Fibroblast of lung (primary cell): Measurements from ENCODE around the gene KLHL29. TPM values are rescaled to one million over a fixed set of nuclear protein-coding genes. Genes with fewer than 3 reads are reported as not detected.

ENCODE experiments used
- DNase-seq, 2 donors: peaks; one replicate each; pipeline versions ENCODE4 v3.0.0 to v3.0.0-alpha.2; 2010; ENCODE audit warnings: low read depth in 2 of 2
- H2AFZ ChIP-seq: 2 replicates; pipeline ENCODE4 v1.5.1; 2012; ENCODE audit warnings: low read length, control low read depth, inconsistent platforms
- H3K27ac ChIP-seq: 2 replicates; pipeline ENCODE4 v1.5.1; 2011; ENCODE audit warnings: low read length, control low read depth; ENCODE audit not compliant: insufficient read depth
- H3K27me3 ChIP-seq: 2 replicates; pipeline ENCODE4 v1.5.1; 2011; ENCODE audit warnings: mild to moderate bottlenecking, low read length; ENCODE audit not compliant: control insufficient read depth, insufficient read depth
- H3K36me3 ChIP-seq: 2 replicates; pipeline ENCODE4 v1.5.1; 2011; ENCODE audit warnings: low read length; ENCODE audit not compliant: control insufficient read depth, insufficient read depth
- H3K4me1 ChIP-seq: 2 replicates; pipeline ENCODE4 v1.5.1; 2011; ENCODE audit warnings: low read length; ENCODE audit not compliant: control insufficient read depth, insufficient read depth; ENCODE audit errors: extremely low read depth
- H3K4me2 ChIP-seq: 2 replicates; pipeline ENCODE4 v1.5.1; 2011; ENCODE audit warnings: low read length, control low read depth; ENCODE audit not compliant: insufficient read depth; ENCODE audit errors: extremely low read depth
- H3K4me3 ChIP-seq, 4 experiments: fragments of 200-600 bp in 1 of 4; sonication (generic) in 1 of 4; replicated peaks in 1 of 4; 2 replicates each; pipeline ENCODE4 v1.5.1; 2011 to 2016; ENCODE audit warnings: low read length in 4 of 4, low read depth in 3 of 4, mild to moderate bottlenecking in 3 of 4, control low read depth in 2 of 4, inconsistent platforms in 1 of 4, mixed read lengths in 1 of 4; ENCODE audit not compliant: insufficient read depth in 1 of 4; ENCODE audit errors: control extremely low read depth in 1 of 4
- H3K79me2 ChIP-seq: 2 replicates; pipeline ENCODE4 v1.5.1; 2012; ENCODE audit warnings: mild to moderate bottlenecking, low read length, inconsistent platforms; ENCODE audit not compliant: control insufficient read depth, insufficient read depth
- H3K9ac ChIP-seq: 2 replicates; pipeline ENCODE4 v1.5.1; 2011; ENCODE audit warnings: mild to moderate bottlenecking, low read length, control low read depth; ENCODE audit not compliant: insufficient read depth
- H3K9me3 ChIP-seq: 2 replicates; pipeline ENCODE4 v1.5.1; 2012; ENCODE audit warnings: low read depth, low read length; ENCODE audit not compliant: control insufficient read depth, insufficient read depth
- H4K20me1 ChIP-seq: 2 replicates; pipeline ENCODE4 v1.5.1; 2011; ENCODE audit warnings: low read length; ENCODE audit not compliant: control insufficient read depth, insufficient read depth; ENCODE audit errors: extremely low read depth
- EZH2 ChIP-seq: IDR thresholded peaks from 2 replicates; pipeline ENCODE4 v1.5.1; 2012; ENCODE audit warnings: low read length, control low read depth, mild to moderate bottlenecking; ENCODE audit errors: missing control alignments
- polyA plus RNA-seq, 2 donors: library from polyadenylated mRNA; depleted of rRNA in 1 of 2; stranded (reverse) in 1 of 2; unstranded in 1 of 2; fragments of >200 nt; gene quantifications; 2 replicates each; pipeline ENCODE4 v1.2.1, GENCODE V29; 2011 to 2012; ENCODE audit warnings: missing spikeins in 1 of 2
- total RNA-seq: library from RNA; depleted of rRNA; stranded (reverse); fragments of >200 nt; gene quantifications from 2 replicates; pipeline ENCODE4 v1.2.1, GENCODE V29; 2014
- TF ChIP-seq, protein P1 (sequence below), 2 donors: IDR thresholded peaks in 1 of 2; conservative IDR thresholded peaks in 1 of 2; 1 replicate in 1 of 2; 2 replicates in 1 of 2; pipeline ENCODE4 v1.5.1; 2011 to 2012; ENCODE audit warnings: low read length in 2 of 2, control low read depth in 1 of 2, inconsistent platforms in 1 of 2, low read depth in 1 of 2, mild to moderate bottlenecking in 1 of 2

Gene KLHL29
- total and polyA plus RNA-seq, 2 donors (not counting 1 experiment from before 2014, with no cell fraction given), result 7.1 to 7.9 TPM

DNA sequence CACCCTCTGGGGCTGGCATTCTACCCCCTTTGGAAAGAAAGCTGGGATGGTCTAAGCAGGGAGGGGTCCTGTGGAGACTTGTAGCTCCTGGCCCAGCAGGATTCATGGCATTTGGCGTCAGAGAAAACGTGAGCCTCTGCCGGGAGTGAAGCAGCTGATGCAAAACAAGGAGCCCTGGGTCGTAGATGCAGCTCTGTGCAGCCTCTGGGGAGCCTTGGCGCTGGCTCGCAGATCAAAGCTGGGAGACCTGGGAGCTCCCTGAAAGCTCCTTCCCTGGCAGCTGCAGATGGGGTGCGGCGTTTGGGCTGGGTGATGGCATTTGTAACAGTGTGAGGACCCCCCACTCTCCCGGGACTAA, 148.3 kb downstream of the KLHL29 start:
- DNase-seq, result no peak
- Histone ChIP-seq H2AFZ (no peak overlapping the region), H3K79me2 (no peaks in the 10 kb centered on the region), H3K27me3 (no peaks in the 10 kb centered on the region), H3K4me1 (no peaks in the 10 kb centered on the region), H3K4me2 (no peak overlapping the region), H3K4me3 (no peak overlapping the region), H3K36me3 (no peaks in the 10 kb centered on the region), H3K27ac (no peak overlapping the region), H3K9ac (no peak overlapping the region), H4K20me1 (no peaks in the 10 kb centered on the region), H3K9me3 (no peaks in the 10 kb centered on the region)
- TF ChIP-seq, protein P1, sequence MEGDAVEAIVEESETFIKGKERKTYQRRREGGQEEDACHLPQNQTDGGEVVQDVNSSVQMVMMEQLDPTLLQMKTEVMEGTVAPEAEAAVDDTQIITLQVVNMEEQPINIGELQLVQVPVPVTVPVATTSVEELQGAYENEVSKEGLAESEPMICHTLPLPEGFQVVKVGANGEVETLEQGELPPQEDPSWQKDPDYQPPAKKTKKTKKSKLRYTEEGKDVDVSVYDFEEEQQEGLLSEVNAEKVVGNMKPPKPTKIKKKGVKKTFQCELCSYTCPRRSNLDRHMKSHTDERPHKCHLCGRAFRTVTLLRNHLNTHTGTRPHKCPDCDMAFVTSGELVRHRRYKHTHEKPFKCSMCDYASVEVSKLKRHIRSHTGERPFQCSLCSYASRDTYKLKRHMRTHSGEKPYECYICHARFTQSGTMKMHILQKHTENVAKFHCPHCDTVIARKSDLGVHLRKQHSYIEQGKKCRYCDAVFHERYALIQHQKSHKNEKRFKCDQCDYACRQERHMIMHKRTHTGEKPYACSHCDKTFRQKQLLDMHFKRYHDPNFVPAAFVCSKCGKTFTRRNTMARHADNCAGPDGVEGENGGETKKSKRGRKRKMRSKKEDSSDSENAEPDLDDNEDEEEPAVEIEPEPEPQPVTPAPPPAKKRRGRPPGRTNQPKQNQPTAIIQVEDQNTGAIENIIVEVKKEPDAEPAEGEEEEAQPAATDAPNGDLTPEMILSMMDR (conservative IDR thresholded peaks at IDR 0.05 in 1 of 2, IDR thresholded peaks at IDR 0.05 in 1 of 2; ENCODE audit: low read depth in 1 of 2, low read length in 2 of 2), result no peak
- no peak for TF ChIP-seq EZH2

DNA sequence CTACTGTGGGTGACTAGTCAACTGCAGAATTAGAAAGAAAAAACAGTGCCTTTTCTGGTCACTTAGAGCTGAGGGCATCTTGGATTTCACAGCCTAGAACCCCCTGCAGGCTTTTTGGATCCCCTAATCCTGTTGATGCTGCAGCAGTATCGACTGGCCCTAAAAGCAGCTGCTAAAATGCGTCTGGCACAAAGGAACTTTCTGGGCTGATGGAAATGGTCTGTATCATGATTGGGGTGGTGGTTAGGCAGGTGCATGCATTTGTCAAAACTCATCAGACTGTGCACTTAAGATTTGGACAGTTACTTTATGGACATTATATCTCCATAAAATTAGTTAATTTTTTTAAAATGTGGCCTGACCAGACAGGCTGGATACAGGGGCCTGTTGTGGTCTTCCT, 149.8 kb downstream of the KLHL29 start:
- no peak overlapping the region for H2AFZ ChIP-seq
- no peaks in the 10 kb centered on the region for H3K9me3 ChIP-seq
- no peaks in the 10 kb centered on the region for H3K36me3 ChIP-seq
- no peaks in the 10 kb centered on the region for H3K27me3 ChIP-seq
- no peak overlapping the region for H3K27ac ChIP-seq
- no peaks in the 10 kb centered on the region for H3K4me1 ChIP-seq
- no peak overlapping the region for H3K4me2 ChIP-seq
- H3K79me2 ChIP-seq, result no peaks in the 10 kb centered on the region
- DNase-seq, result no peak
- no peak overlapping the region for H3K4me3 ChIP-seq
- no peaks in the 10 kb centered on the region for H4K20me1 ChIP-seq
- H3K9ac ChIP-seq, result no peak overlapping the region
- no peak for TF ChIP-seq EZH2
- TF ChIP-seq, protein P1 (conservative IDR thresholded peaks at IDR 0.05 in 1 of 2, IDR thresholded peaks at IDR 0.05 in 1 of 2; ENCODE audit: low read depth in 1 of 2, low read length in 2 of 2), result no peak

DNA sequence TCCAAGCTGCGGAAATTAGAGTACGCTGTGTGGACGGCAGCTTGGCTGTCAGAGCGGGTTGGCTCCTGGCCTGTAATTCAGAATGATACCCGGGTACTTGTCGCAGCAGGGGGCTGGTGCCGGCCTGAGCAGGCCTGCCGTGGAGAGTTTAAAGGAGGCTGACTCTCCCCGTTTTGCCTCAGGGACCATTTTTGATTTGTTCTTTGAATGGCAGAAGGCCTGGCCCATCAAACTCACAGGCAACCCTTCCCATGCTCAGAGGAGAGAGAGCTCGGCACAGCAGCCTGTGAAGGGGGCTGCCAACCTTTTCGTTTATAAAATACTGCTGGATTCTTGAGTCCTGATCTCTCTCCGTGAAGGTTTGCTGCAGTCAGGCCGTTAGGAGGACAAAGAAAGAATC, 151.3 kb downstream of the KLHL29 start:
- DNase-seq, result no peak
- H2AFZ ChIP-seq, result no peak overlapping the region

More for the DNA sequence above, 151.3 kb downstream of the KLHL29 start:
- Histone ChIP-seq H3K9me3 (no peaks in the 10 kb centered on the region), H3K27me3 (no peaks in the 10 kb centered on the region), H3K36me3 (no peaks in the 10 kb centered on the region), H3K4me2 (no peak overlapping the region), H3K4me1 (no peaks in the 10 kb centered on the region), H3K9ac (no peak overlapping the region), H3K79me2 (no peaks in the 10 kb centered on the region), H3K27ac (no peak overlapping the region), H4K20me1 (peaks cover under 1% of the 10 kb centered on the region), H3K4me3 (no peak overlapping the region)
- TF ChIP-seq, protein P1 (conservative IDR thresholded peaks at IDR 0.05 in 1 of 2, IDR thresholded peaks at IDR 0.05 in 1 of 2; ENCODE audit: low read depth in 1 of 2, low read length in 2 of 2), result no peak
- TF ChIP-seq EZH2, result no peak
